NCI-H128 (cell line): ENCODE results near the gene UFD1.

Experiments
- DNase-seq: peaks from one replicate; lab custom pipeline; 2025; ENCODE audit not compliant: unreplicated experiment; lab: John Stamatoyannopoulos, UW

The UFD1 gene

DNA sequence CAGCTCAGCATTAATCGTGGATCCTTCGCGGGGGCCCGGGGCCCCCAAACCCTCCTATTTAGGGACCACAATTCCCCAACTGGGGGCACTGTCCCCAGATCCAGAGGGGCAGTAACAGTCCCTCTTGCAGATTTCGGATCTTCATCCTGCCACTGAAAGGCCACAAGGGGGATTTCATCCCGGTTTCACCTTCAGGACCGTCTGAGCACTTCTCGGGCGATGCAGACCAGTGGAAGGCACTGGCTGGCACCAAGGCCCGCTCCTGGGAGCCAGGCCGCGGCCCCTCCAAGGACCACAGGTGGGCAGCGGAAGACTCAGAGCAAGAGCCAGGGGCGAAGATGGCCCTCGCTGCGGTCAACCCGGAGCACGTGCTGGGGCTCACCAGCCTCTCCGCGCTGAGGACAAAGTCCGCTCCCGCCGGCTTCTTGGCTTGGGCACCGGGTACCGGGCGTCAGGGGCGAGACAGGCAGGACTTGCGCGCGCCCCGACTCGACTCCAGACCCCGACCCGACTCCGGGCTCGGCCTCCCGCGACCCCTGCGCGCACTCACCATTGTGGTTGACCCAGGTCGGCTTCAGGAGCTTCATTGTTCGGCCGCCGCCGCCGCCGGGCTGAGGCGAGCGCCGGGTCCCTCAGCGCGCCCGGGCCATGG is 48.0 kb downstream of the UFD1 start:
- DNase-seq = no peak

- DNase-seq = no peak
Observed at GRCh38 chr22:19429950-19430889, 48.8 kb downstream of the UFD1 start.

- no peak for DNase-seq
Observed at GRCh38 chr22:19424186-19424500, 54.9 kb downstream of the UFD1 start.

GRCh38 chr22:19422440-19423301 is 56.3 kb downstream of the UFD1 start:
- DNase-seq = no peak

GRCh38 chr22:19420321-19420720 is 58.7 kb downstream of the UFD1 start:
- no peak for DNase-seq

GRCh38 chr22:19419464-19420178 is 59.4 kb downstream of the UFD1 start:
- DNase-seq = no peak

DNA sequence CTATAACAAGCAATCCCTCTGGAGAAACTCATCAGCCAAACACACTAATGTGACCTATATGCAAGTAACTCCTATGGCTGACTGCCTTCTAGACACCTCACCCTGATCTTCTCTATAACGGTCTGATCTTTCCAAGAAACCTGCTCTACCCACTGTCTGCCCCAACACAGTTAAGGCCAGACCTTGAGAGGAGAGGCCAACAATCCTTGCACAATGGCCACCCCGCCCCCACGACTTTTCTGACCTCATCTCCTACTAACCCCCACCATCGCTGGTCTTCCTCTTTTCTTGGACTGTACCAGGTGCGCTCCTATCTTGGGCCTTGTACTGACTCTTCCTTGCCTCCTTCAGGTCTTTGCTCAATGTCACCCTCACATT is 59.9 kb downstream of the UFD1 start:
- no peak for DNase-seq

DNA sequence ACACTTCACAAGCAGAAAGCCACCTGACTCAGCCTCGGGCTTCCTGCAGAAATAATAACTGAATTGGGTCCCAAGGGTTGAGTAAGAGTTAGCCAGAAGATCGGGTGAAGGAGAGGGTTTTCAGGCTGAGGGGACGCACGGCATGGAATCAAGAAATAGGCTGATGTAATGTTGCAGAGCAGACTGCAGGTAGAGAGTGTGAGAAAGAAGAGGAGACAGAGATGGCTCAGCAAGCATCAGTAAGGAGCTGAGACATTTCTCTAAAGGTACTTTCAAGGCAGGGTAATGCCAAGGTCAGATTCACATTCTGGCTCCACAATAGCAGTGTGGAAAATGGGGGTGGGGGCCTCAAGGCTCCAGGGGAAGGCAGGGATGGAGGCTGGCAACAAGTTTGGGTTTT is 66.1 kb downstream of the UFD1 start:
- no peak for DNase-seq

DNA sequence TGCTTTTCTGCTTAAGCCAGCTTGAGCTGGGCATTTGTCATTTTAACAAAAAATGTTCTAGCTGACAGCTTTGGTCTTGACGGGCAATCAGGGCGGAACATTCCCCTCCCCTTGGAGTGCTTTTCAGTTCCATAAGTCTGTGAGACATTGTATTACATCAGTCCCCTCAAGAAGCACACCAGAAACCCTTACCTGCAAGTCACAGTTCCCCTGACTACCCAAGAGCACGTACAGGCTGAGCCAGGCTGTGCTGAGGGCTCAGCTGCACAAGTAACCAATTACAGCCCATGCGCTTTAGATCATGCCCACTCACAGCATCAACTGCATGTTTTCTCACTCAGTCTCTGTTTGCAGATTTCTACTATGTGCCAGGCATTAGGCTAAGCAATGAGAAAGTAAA is 66.5 kb downstream of the UFD1 start:
- no peak for DNase-seq

DNA sequence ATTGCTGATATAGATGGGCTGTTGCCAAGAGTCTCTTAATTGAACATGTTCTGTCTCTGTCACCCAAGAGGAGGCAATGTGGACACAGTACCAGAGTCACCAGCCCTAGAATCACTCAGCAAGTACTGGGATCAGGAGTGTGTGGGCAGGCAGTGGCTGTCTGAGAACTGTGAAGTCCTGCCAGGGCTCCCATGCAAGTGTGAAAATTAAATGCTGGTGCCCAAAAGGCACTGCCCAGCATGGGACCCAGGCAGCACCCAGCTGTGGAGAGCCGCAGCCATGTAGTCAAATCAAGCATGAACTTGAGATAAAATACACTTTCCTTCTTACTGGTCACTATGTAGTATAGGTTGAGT is 67.3 kb downstream of the UFD1 start:
- no peak for DNase-seq

- no peak for DNase-seq
Observed at GRCh38 chr22:19410941-19411689, 67.9 kb downstream of the UFD1 start.

- DNase-seq = no peak
Observed at GRCh38 chr22:19407649-19408606, 71.1 kb downstream of the UFD1 start.

GRCh38 chr22:19406846-19407245 is 72.1 kb downstream of the UFD1 start:
- no peak for DNase-seq

DNA sequence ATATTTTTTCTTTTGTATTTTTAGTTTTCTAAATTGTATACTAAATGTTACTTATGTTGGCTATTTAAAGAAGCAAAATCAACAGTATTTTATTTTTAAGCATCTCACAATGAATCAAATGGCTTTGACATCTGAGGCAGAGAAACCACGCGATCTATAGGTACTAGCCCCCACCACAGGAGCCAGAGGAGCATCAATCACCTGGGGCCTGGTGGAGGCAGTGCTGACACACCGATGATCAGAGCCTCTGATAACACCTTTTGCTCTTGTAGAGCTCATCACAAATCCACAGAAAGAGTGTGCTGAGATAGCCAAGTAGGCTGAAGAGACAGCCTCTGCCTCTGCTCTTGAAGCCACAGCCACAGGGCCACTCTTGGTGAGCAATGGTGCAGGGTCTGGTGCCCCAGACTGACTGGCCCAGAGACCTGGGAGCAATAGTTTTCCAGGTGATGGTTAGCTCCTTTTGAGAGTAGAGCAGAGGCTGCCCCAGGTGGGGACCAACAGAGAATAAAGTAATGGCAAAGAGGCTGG is 72.6 kb downstream of the UFD1 start:
- no peak for DNase-seq

GRCh38 chr22:19405652-19406051 is 73.3 kb downstream of the UFD1 start:
- DNase-seq = no peak

DNA sequence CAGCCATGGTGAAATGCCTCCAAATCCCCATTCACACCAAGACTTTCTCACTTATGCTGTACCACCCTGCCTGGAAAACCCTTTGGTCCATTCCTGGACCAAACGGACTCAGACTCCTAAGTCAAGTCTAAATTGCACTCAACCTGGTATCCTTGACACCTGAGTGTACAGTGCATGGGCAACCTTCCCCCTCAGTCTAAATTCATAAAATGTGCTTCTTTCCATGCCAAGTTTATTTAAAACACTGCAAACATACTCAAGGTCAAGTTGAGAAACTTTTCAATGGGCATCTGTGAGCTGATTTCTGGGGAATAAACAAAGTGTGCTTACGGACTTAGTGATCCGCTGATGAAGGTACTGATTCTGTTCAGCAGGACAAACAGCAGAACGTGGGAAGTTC is 73.9 kb downstream of the UFD1 start:
- no peak for DNase-seq

DNA sequence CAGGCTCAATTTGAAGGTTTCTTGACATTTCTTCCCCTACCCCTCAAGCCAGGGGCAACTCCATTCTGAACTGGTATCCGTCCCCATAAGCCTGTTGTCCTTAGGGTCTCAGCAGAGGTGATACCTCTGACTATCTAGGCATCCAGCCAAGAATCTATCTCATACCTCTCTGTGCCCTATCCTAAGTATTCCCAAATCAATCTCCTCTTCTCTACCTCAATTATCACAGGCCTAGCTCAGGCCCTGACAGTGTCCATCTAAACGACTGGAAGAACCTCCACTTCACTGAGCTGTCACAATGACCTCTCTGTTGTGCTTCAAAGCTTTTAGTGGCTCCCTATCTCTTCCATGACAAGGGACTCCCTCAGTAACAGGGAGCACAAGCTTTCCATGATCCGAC is 74.3 kb downstream of the UFD1 start:
- DNase-seq = no peak

- no peak for DNase-seq
Observed at GRCh38 chr22:19402642-19403191, 76.3 kb downstream of the UFD1 start.

- no peak for DNase-seq
Observed at GRCh38 chr22:19401483-19401882, 77.5 kb downstream of the UFD1 start.
